ENCODE measurements around the gene KRTAP12-4.

DNA sequence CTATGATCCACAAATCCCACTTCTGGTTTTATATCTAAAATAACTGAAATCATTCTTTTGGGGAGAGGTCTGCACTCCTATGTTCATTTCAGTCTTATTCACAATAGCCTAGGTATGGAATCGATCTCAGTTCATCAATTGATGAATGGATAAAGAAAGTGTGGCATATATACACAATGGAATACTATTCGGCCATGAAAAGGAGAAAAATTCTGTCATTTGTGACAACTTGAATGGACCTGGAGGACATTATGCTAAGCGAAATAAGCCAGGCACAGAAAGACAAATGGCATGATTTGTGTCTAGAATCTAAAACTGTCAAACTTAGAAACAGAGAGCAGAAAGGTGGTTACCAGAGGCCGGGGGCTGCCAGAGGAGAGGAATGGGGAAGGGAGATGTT is 48.0 kb downstream of the KRTAP12-4 start:
- TF ChIP-seq ZNF274 (IDR thresholded peaks at IDR 0.05; ENCODE audit: low read depth, low read length) (no peak), YY1 (IDR thresholded peaks at IDR 0.05; ENCODE audit: insufficient read depth, insufficient read length) (no peak), SUZ12 (IDR thresholded peaks at IDR 0.05; ENCODE audit: extremely low read depth, insufficient read depth, insufficient read length) (no peak)
